DMS153 treated with DMSO at 0.1 percent for 48 hours (cell line): ENCODE results near the gene RORB.

ENCODE experiments used
- DNase-seq: peaks from one replicate; lab custom pipeline; 2025; ENCODE audit not compliant: unreplicated experiment; lab: John Stamatoyannopoulos, UW

RORB gene

DNA sequence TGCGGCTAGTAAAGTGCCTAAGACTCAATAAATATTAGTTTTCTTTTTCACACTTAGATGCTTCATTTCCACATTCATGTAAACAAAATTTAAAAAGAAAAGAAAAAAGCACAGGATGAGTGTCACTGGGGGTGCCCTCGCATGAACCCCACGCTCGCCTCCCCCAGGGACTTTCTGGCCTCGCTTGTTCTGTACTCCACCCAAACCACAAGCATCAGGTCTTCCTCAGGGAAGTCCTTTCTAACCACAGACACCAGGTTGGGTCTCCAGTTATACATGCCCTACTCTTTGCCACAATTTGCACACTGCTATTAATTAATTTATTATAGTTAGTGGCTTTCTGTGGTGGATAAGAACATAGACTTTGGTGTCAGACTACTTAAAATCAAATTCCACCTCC, 92.4 kb downstream of the RORB start:
- no peak for DNase-seq

DNA sequence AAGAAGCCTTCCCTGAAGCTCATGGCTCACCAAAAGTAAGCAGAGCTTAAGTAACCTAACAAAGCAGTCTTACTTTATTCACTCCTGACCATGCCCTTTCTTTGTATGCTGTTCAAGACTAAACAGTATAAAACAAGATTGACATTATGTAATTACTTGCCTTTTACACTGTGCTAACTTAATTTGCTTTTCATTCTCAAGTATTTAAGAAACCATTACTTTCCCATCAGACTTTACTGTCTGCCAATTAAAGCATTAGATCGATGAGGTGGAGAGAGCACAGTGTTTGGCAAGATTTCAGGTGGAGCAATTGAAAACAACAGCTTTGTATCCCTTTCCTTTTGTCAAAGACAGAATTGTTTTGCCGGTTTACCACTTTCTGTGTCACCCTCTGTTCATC, 98.2 kb downstream of the RORB start:
- no peak for DNase-seq

DNA sequence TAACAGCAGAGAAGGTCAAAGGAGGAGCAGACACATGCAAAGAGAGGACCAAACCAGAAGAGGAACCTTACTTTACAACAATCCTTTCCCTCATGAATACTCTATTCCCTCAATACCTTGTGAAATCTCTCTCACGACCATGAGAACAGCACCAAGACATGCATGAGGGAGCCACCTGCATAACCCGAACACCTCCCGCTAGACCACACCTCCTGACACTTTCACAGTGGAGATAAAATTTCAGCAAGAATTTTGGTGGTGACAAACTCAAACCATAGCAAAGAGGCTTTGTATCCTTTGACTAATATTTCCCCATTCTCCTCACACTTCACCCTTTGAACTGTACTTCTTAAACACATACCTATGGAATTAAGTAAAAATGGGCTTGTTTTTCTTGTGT, 101.7 kb downstream of the RORB start:
- DNase-seq = no peak

DNA sequence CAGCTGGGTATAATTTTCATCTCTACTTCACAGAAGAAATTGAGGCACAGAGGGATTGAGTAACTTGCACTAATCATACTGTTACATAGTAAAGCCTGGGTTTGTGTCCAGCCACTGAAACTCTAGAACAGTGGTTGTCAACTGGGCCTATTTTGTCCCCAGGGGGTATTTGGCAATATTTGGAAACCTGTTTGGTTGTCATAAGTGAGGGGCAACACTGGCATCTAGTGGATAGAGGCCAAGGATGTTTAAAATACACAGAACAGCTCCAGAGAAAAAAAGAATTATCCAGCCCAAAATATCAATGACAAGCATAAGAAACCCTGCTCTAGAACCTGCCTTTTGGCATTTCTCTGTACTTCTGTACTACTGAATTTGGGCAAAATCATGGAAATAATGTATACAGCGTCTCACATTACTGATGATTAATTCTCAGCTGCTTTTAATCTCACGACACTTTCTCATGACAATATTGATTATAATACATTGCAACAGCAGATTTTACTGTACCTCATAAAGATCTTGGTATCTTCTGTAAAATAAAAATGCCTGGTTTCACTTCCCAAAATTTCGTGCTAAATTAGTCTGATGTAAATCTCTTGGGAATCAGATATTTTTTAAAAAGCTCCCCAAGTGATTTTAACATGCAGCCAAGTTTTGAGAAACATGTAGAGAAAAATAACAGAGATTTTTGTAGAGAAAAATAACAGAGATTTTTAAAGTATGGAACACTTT, 112.7 kb downstream of the RORB start:
- DNase-seq = no peak

DNA sequence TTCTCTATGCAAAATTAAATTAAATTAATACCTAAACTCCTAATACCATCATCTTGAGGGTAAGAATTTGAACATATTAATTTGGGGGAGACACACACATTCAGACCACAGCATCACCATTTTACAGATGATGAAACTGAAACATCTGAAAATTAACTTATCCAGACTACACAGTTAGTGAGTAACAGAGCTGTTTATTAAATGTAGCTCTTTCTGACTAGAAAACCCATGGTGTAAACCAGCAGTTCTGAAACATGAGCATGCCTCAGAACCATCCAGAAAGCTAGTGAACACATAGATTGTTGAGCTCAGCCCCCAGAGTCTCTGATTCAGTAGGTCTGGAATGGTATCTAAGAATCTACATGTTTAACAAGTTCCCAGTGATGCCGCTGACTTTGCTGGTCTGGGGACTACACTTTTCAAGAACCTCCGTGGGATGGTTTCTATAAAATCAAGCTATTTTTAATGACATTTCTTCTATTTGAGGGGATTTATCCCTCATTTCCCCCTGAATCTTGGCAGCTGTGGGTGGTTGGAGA, 113.5 kb downstream of the RORB start:
- DNase-seq = no peak

DNA sequence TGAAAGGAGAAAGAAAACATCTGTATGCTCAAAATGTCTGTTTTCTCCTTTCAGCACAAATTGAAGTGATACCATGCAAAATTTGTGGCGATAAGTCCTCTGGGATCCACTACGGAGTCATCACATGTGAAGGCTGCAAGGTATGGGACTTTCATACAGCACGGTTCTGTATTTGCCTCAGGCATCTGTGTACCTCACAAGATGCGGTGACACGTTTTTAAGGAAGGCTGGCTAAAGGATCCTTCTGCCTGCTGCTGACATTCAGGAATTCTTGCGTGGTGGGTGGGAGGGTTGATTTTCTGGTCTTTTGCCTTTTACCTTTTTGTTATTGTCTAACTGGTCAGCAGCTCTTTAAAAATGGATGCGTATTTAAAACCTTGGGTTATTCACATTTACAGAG, 133.1 kb downstream of the RORB start:
- DNase-seq = no peak

DNA sequence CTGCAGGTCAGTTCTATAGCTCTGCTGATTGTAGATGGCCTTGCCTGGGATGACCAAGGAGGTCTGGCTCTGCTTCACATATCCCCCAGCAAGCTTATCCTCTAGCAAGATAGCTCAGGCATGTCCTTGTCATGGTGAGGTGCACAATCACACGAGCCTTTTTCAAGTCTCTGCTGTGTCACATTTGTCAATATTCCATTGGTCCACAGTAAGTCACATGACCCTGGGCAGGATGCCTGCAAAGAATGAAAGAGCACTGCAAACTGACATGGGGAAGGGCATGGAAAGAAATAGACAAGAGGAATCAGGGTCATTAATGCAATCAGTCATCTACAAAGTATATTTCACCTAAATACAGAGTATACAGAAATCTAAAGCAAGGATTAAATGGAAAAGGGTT, 142.0 kb downstream of the RORB start:
- DNase-seq = no peak

DNA sequence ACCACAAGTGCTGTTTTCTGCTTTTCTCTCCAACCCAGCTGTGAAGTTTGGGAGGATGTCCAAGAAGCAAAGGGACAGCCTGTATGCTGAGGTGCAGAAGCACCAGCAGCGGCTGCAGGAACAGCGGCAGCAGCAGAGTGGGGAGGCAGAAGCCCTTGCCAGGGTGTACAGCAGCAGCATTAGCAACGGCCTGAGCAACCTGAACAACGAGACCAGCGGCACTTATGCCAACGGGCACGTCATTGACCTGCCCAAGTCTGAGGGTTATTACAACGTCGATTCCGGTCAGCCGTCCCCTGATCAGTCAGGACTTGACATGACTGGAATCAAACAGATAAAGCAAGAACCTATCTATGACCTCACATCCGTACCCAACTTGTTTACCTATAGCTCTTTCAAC, 145.2 kb downstream of the RORB start:
- DNase-seq = no peak

DNA sequence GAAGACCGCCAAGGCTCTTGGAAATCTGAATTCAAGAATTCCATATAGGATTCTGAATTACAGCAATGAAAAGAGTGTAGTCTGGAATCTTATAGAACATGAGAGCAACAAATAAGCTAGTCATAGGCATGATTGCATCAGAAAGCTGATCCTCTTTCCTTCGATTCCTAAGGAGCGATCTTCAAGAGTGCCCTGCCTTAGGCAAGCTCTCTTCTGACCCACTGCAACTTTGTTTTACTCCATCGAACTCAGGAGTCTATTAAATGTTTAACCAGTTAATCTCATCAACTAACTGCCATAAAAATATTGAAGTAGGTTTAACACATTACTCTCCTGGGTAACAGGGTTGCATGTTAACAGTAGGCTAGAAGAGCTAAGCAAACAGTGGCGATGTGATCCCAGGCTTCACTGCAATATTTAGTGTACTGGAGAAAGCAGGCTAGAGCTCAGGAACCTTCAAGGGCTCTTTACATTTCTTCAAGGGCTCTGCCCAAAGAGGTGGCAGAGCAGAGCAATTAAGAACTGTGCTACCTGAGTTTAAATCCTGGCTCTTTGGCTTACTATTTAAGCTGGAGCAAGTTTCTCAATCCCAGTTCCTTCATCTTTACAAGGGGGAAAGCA, 146.3 kb downstream of the RORB start:
- no peak for DNase-seq

DNA sequence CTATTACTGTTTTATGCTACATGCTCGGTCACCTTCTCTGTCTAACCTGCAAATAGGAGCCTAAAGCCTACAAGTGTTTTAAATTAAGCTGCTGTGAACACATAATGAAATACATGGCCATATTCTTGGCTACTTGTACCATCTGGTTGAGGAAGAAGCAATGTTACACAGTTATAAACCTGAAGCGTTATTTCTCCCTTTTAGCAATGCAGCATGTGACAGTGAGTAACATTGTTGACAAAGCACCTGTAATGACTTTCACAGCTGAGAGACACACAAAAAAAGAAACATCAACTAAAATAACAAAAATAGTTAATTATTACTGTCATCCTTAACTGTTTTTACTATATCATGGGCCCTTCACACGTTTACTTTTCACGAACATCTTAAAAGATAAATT, 146.9 kb downstream of the RORB start:
- no peak for DNase-seq

DNA sequence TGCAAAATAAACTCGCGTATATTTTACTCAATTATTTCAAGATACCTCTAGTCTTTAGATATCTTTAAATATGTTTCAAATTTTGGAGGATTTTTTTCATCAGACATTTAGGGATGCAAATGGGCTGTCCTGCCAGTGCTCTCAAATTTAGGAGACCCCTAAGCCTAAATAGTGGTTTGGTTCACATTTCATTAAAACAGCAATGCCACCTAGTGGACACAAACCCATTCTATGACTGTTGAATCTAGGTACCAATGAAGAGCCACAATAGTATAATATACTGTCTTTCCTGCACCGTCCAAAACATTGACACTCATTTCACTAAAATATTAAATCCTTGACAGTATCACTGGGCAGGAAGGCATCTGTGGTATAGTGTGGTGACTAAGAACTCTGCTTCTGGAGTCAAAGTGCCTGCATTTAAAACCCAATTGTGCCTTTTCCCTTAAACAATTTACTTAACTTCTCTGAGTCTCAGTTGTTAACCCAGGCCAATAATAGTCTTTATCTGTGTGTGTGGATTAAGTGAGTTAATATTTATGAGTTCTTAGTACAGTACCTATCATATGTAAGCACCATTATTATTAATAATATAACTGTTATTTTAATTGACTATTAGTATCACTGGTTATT, 148.0 kb downstream of the RORB start:
- no peak for DNase-seq

DNA sequence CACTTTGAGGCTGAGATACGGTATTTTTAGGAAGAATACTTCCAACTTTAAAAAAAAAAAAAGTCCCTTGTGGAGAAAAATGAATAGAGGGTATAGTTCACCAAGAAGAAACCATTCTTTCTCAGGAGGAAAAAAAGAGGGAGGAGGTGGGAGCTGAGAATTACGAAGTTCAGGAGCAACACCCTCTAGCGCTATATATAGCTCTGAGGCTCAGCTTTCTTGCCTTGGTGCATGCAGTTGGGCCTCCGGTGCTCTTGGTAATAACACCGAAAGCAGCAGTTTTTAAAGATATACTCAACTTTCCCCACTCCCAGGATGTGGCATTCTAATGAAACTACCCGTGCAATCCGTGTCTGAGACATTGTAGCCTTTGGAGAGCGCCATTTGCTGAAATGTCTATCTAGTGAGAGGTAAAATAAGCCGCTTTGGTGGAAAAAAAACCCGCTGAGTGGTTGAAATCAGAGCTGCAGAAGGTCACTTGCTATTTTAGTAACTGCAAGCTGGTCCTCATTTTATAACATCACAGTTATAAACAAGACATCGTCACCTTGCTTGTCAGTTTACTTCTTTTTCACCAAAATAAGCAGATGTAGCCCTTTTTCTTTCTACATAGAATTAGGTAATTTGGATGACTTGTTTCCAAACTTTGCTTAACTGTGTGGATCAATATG, 156.4 kb downstream of the RORB start:
- no peak for DNase-seq

DNA sequence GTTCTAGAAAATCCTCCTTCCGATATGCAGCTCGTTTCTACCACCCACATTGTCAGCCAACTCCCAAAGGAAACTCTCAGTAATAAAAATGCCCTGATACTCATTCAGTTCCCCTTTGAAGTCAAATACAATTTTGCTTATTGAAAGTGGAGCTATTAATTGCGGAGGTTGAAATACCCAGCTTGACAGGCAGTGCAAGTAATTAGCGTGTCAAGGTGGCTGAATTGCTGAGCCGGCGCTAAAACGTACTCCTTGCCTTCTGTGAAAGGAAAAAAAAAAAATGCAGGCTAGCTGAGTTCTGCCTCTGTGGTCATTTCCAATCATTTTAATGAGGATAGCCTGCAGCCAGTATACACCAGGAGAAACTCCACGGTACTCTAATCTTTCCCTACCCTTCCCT, 165.5 kb downstream of the RORB start:
- DNase-seq = no peak

DNA sequence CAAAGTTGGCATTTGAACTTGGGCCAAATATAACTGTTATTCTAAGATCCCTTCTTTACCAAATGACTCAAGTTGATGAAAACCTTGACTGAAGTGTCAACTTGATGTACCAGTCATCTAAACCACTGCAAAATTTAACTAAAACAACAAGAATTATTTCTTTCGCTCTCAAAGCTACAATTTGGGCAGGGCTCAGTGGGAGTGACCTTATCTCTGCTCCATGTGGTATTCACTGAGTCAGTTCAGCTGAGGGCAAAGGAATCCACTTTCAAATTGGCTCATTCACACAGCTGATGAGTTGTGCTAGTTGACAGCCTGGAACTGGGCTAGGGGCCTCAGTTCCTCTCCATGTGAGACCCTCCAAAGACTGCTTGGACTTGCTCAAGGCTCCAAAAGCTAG, 166.3 kb downstream of the RORB start:
- DNase-seq = no peak

DNA sequence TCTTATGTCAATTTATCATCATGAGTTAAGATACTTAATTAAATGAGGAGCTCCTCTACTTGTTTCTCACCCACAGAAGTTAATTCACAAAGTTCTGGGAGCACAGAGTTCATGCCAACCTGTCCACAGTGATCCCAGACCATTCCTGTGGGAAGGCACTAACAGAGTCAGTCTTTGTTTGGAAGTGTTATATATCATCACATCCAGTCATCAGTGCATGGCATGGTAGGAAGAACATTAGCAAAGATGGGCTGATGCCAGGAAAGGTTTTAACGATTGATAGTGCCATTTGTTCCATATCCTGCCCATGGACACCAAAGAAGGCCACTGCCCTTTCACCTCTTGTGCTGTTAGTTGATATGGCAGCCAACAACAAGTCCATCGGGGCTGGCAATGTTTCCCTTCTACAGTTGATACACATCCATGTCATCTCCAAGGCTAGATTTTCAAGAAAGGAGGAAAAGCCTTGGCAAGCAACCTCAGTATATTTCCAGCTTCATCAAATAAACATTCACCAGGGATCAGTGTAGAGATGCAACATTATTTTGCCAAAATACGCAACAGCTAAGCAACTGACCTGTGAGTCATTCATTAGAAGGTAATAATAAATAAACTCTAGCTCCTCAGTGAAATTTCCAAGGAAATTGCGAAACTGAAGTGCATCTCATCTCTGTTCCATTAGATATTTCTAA, 169.6 kb downstream of the RORB start:
- no peak for DNase-seq

DNA sequence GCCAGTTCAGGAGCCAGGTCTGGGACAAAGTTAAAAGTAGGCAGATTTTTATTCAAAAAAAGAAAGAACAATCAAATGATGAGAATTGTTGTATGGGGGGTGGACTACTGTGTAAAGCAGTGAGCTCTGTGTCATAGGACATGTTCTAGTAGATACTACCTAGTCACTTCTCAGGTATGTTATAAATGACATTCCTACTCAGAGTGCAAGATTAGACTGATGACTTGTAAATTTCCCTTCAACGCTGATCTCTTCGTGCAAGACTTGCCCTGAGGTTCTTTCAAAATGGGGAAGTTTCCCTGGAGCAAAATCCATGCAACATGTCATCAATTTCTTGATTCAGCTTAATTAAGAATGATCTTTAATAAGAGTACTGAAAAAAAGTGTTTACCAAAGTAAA, 175.1 kb downstream of the RORB start:
- DNase-seq = no peak

DNA sequence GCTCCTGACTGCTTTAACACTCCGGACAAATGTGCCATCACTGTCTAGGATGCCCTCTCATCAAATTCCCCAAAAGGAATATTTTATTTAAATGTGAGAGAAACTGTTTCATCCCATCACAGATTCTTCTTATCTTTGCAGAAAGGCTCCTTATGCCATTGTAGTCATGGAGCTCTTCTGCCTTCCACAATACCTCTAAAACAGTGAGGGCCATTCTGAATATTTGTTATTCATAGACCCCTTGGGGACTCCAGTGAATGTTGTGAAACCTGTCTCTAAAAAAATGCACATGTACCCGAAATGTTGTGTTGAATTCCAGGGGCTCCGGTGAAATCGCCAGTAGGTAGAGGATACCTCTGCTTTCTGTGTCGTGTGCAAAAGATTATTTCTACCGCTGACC, 176.9 kb downstream of the RORB start:
- no peak for DNase-seq

DNA sequence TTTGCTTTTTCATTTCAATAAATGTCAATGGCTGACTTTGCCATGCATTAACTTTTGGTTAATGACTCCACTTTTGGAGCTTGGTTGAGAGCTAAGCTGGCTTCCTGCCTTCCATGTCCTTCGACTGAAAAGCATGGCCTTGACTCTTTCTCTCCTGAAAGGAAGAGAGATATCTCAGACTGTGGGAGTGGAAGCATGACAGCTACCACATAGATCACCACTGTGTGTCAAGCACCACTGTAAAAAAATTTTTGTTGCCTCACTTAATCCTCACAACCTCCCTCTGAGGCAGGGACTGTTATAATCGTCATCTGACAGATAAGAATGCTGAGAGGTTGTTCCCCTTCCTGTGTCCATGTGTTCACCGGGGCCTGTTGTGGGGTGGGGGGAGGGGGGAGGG, 184.8 kb downstream of the RORB start:
- no peak for DNase-seq

DNA sequence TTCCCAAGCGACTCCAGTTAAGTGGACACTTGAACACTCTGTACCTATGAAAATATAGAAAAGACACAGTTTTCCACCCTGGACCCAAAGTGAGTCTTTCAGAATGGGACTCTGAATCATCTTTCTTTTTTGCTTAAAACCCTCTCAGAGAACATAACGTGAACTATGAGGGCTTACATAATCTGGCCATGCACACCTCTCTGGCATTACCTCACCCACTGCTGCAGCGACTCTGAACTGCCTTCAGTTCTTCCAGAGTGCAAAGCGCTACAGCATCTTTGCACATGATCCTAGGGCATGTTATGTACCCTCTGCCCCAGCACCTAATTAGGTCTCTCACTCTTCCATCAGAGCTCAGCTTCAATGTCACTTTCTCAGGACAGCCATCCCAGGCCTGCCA, 186.2 kb downstream of the RORB start:
- DNase-seq = no peak

DNA sequence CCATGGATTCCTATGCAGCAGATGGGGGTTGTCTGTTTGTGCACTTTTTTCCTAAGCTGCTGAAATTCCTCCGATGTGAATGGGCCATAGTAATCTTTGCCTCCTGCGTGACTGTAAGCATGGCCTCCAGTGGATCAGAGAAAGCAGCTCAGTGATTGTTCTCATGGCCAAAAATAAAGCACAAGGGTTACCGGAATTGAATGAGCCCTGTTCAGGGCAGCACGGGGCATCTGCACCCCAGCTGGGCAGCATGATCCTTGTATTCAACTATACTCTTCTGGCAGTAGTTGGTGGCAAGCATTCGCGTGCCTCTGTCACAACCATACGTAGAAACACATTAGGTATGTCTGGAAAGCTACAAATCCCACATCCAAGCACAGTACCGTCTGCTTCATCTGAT, 193.9 kb downstream of the RORB start:
- DNase-seq = no peak

DNA sequence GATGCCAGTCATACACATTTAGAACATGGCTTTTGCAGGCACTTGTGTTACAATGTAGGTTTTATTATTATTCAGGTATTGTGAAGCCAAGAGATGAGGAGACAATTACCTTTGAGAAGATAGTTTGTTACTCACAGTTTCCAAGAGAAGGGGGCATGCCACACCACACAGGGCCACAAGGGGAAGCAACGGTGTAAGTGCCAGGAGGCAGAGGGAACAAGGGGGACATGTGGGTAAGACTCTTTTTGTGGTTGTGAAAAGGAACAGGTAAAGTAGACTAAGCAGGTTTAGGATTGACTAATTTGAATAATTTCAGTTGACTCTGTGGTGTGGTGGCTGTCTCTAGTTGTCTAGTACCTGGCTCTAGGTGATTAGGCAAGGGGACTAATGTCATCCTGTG, 199.4 kb downstream of the RORB start:
- DNase-seq = no peak
